ENCODE measurements around the gene SDK1. TPM values are rescaled to one million over a fixed set of nuclear protein-coding genes. Genes with fewer than 3 reads are reported as not detected.

SDK1 gene
- total RNA-seq, 4 donors from 2014 or later: 7.5 to 35.0 (median 10.2) TPM

- TF ChIP-seq CTCF (IDR thresholded peaks at IDR 0.05; ENCODE audit: low read depth): no peak
Observed at GRCh38 chr7:3439333-3440030, 138.4 kb downstream of the SDK1 start.

GRCh38 chr7:3440509-3440908 lies 139.5 kb downstream of the SDK1 start:
- no peak for TF ChIP-seq CTCF (IDR thresholded peaks at IDR 0.05; ENCODE audit: low read depth)

- no peak for TF ChIP-seq CTCF (IDR thresholded peaks at IDR 0.05; ENCODE audit: low read depth)
Observed at GRCh38 chr7:3443716-3444115, 142.7 kb downstream of the SDK1 start.

- no peak for TF ChIP-seq CTCF (IDR thresholded peaks at IDR 0.05; ENCODE audit: low read depth)
Observed at GRCh38 chr7:3446786-3447185, 145.7 kb downstream of the SDK1 start.

GRCh38 chr7:3451701-3452100 lies 150.6 kb downstream of the SDK1 start:
- no peak for TF ChIP-seq CTCF (IDR thresholded peaks at IDR 0.05; ENCODE audit: low read depth)

- no peak for TF ChIP-seq CTCF (IDR thresholded peaks at IDR 0.05; ENCODE audit: low read depth)
Observed at GRCh38 chr7:3453398-3453797, 152.3 kb downstream of the SDK1 start.

GRCh38 chr7:3455806-3456595 lies 154.9 kb downstream of the SDK1 start:
- TF ChIP-seq CTCF (IDR thresholded peaks at IDR 0.05; ENCODE audit: low read depth): no peak
